DMS53 treated with DMSO at 0.1 percent for 48 hours (cell line): Measurements from ENCODE around the gene GALNT17.

Experiments
- DNase-seq: peaks from one replicate; lab custom pipeline; 2025; ENCODE audit not compliant: unreplicated experiment; lab: John Stamatoyannopoulos, UW

Gene GALNT17

GRCh38 chr7:71281261-71281660 is 149.3 kb downstream of the GALNT17 start:
- no peak for DNase-seq

GRCh38 chr7:71283802-71284201 is 151.9 kb downstream of the GALNT17 start:
- no peak for DNase-seq

GRCh38 chr7:71285571-71286145 is 153.7 kb downstream of the GALNT17 start:
- no peak for DNase-seq

- DNase-seq, result no peak
Observed at GRCh38 chr7:71286336-71286735, 154.4 kb downstream of the GALNT17 start.

- DNase-seq, result no peak
Observed at GRCh38 chr7:71286924-71287323, 155.0 kb downstream of the GALNT17 start.

GRCh38 chr7:71290452-71290851 is 158.5 kb downstream of the GALNT17 start:
- no peak for DNase-seq

- DNase-seq, result no peak
Observed at GRCh38 chr7:71298378-71298777, 166.4 kb downstream of the GALNT17 start.

GRCh38 chr7:71300086-71300485 is 168.1 kb downstream of the GALNT17 start:
- no peak for DNase-seq

- no peak for DNase-seq
Observed at GRCh38 chr7:71300603-71301002, 168.7 kb downstream of the GALNT17 start.

- DNase-seq, result no peak
Observed at GRCh38 chr7:71301167-71301566, 169.2 kb downstream of the GALNT17 start.

GRCh38 chr7:71303566-71303965 is 171.6 kb downstream of the GALNT17 start:
- DNase-seq, result no peak

GRCh38 chr7:71308096-71308495 is 176.2 kb downstream of the GALNT17 start:
- no peak for DNase-seq

GRCh38 chr7:71311576-71311975 is 179.6 kb downstream of the GALNT17 start:
- DNase-seq, result no peak

- DNase-seq, result no peak
Observed at GRCh38 chr7:71312755-71313490, 181.0 kb downstream of the GALNT17 start.

GRCh38 chr7:71313553-71313952 is 181.6 kb downstream of the GALNT17 start:
- no peak for DNase-seq

- DNase-seq, result no peak
Observed at GRCh38 chr7:71320916-71321315, 189.0 kb downstream of the GALNT17 start.

GRCh38 chr7:71322201-71322600 is 190.3 kb downstream of the GALNT17 start:
- DNase-seq, result no peak

- DNase-seq, result no peak
Observed at GRCh38 chr7:71323726-71324125, 191.8 kb downstream of the GALNT17 start.

GRCh38 chr7:71325151-71325550 is 193.2 kb downstream of the GALNT17 start:
- DNase-seq, result no peak

- DNase-seq, result no peak
Observed at GRCh38 chr7:71326595-71326994, 194.7 kb downstream of the GALNT17 start.

- DNase-seq, result no peak
Observed at GRCh38 chr7:71327946-71328345, 196.0 kb downstream of the GALNT17 start.

GRCh38 chr7:71329030-71329660 is 197.2 kb downstream of the GALNT17 start:
- no peak for DNase-seq
